IPS-18a (cell line): ENCODE data around the gene EPB42.

ENCODE experiments used
- H3K27ac ChIP-seq: one replicate; pipeline ENCODE4 v1.5.1; 2013; ENCODE audit warnings: low read length
- H3K27me3 ChIP-seq: one replicate; pipeline ENCODE4 v1.6.1; 2013; ENCODE audit warnings: mild to moderate bottlenecking, low read length; ENCODE audit not compliant: control insufficient read depth, insufficient read depth
- H3K36me3 ChIP-seq: one replicate; pipeline ENCODE4 v1.6.1; 2013; ENCODE audit warnings: low read depth, low read length; ENCODE audit not compliant: control insufficient read depth
- H3K4me1 ChIP-seq: one replicate; pipeline ENCODE4 v1.6.1; 2013; ENCODE audit warnings: low read depth, low read length; ENCODE audit not compliant: control insufficient read depth
- H3K4me3 ChIP-seq: one replicate; pipeline ENCODE4 v1.5.1; 2013; ENCODE audit warnings: low read length
- H3K9ac ChIP-seq: one replicate; pipeline ENCODE4 v1.6.1; 2013; ENCODE audit warnings: mild to moderate bottlenecking, low read length, moderate library complexity
- H3K9me3 ChIP-seq: one replicate; pipeline ENCODE4 v1.6.1; 2013; ENCODE audit warnings: low read depth, low read length; ENCODE audit not compliant: control insufficient read depth

Gene EPB42

DNA sequence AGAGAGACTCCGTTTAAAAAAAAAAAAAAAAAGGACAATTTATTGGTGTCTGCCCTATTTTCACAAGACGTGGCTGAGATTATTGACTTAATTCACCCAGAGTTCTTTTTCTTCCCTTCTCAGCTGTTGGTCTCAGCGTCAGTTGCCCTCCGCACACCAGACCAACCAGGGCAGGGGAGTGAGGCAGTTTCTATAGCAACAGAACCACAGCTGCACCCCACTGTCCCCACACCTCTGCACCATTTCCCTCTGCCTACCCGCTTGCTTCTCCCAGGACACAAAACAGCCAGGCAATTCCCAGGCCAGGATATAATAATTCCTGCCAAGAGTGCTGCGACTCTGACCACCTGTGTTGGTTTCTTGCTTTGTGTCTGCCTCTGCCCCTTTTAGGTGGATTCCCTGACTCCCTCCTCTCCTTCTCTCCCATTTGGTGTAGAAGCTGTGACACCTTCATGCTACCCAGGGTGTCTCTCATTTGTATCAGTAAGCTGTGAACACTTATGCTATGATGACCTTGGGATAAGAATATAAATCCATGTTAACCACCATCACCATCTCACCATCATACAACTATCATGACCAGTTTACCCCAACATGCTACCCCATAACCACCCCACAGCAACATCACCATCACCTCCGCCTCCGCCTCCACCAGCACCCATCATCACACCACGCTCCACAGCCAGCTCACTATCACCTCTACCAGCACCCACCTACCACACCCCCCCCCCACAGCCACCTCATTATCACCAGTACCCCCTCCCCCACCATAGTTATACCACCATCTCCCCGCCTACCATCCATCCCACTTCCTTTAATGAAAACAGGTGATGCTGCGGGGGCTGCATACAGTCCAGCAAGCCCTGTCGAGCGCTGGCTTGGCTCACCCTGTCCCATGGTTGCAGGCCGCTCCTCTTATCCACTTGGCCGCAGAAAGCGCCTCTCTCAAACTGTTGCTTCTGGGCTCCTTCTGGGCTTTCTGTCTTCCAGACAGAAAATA, 589 bp downstream of the EPB42 start:
- Histone ChIP-seq H3K4me3 (no peak overlapping the region), H3K9ac (no peak overlapping the region), H3K27me3 (no peaks in the 10 kb centered on the region), H3K27ac (no peak overlapping the region), H3K4me1 (no peaks in the 10 kb centered on the region), H3K36me3 (no peaks in the 10 kb centered on the region), H3K9me3 (no peaks in the 10 kb centered on the region)

DNA sequence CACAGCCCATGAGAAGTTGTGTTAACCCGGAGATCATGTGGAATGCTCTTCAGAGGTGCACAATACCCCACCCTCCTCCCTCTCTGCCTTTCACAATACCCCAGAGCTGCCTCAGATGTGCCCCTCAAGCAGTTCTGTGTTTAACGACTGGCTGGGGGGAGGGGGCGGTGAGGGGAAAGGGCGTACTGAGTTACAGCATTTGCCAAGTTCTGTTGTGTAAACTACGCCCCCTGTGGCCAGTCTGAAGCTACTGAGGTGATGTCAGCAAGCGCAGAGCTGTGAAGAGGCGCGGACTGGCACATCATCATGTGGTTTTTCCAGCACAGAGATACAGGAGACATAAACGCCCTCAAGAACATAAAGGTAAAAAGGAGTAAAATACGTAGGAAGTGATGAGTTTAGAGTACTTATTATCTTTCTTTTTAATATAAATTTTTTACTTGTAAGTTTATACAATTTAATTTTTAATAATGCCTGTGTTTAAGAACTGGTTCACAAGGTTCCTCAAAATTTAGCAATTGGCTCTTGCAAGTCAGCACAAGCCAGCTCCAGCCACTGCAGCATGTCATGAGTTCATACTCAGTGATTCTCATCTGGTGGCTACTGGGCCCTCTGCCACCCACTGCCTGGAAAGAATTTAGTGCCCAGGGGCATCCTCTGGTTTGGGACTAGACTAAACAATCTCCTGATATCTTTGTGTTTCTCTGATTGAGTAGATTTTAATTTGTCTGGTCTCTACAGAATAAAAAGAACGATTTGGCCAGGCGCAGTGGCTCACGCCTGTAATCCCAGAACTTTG, 1.7 kb downstream of the EPB42 start:
- no peak overlapping the region for H3K27ac ChIP-seq
- H3K27me3 ChIP-seq = no peaks in the 10 kb centered on the region
- no peaks in the 10 kb centered on the region for H3K36me3 ChIP-seq
- H3K9ac ChIP-seq = no peak overlapping the region
- H3K4me1 ChIP-seq = no peaks in the 10 kb centered on the region
- no peak overlapping the region for H3K4me3 ChIP-seq
- no peaks in the 10 kb centered on the region for H3K9me3 ChIP-seq

DNA sequence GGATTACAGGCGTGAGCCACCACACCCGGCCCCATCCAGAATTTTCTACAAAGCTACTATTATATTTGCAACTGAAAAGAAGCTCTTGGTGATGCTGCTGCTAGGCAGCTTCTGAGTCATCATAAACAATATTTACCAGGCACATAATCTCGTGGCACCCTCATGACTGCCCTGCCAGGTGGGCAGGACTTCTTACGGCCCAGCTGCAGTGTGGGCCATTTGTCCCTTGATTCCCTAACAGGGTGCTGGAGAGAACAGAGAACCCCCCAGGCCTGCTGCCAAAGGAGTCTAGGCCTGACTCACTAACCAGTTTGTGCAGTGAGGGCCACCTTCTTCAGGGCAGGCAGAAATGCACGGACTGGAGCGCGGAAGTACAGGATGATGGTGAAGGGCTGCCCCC, 4.9 kb downstream of the EPB42 start:
- Histone ChIP-seq H3K4me1 (no peaks in the 10 kb centered on the region), H3K9ac (no peak overlapping the region), H3K27me3 (no peaks in the 10 kb centered on the region), H3K27ac (no peak overlapping the region), H3K9me3 (no peaks in the 10 kb centered on the region), H3K36me3 (no peaks in the 10 kb centered on the region), H3K4me3 (no peak overlapping the region)

DNA sequence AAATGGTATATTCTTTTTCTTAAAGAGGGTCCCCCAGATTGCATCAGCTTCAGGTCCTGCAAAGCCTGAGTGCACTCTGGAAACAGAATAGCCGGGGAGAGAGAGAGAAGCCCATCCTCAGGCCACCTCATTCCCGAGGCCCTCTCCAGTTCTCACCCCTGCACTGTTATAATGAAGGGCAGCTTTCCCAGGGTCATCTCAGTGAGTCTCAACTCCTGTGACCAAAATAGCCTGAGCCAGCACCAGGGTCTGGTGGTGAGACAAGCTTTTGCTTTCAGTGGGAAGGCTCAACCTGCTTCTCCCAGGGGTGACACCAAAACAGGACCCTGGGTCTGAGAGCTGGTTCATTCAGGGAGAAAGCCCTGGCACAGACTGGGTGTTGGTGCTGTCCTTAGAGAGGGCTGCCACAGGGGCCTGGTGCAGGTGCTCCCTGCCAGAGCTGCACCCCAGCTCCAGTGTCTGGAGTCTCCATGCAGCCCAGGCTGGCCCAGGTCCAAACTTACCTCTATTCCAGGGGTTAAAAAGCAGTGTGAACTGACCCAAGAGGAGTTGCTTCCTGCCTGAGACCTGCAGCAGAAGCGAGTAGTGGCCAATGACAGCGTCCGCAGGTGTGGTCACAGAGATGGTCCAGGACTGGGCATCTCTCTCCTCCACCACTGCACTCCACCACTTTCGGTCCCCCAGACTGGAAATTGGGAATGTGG, 6.1 kb downstream of the EPB42 start:
- Histone ChIP-seq H3K36me3 (no peaks in the 10 kb centered on the region), H3K27ac (no peak overlapping the region), H3K4me3 (no peak overlapping the region), H3K27me3 (no peaks in the 10 kb centered on the region), H3K4me1 (no peaks in the 10 kb centered on the region), H3K9ac (no peak overlapping the region), H3K9me3 (no peaks in the 10 kb centered on the region)

DNA sequence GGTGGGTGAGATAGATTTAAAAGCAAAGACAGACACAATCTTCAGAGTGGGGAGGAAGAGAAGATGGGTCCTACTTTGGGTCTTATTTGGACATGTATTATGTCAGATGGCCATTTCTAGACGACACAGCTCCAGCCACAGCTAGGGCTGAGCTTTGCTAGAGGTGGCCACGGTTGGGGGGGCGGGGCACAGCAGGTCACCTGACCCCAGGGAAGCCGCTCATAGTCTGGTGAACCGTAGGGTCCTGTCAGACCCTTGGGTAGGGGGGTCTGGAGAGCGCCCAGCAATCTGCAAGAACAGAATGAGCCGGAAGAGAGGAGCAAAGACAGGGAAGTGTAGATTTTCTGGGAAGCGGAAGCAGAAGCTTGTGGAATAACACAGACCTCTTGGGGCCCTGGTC, 6.6 kb downstream of the EPB42 start:
- Histone ChIP-seq H3K4me3 (no peak overlapping the region), H3K36me3 (no peaks in the 10 kb centered on the region), H3K9me3 (no peaks in the 10 kb centered on the region), H3K27me3 (no peaks in the 10 kb centered on the region), H3K27ac (no peak overlapping the region), H3K4me1 (no peaks in the 10 kb centered on the region), H3K9ac (no peak overlapping the region)

DNA sequence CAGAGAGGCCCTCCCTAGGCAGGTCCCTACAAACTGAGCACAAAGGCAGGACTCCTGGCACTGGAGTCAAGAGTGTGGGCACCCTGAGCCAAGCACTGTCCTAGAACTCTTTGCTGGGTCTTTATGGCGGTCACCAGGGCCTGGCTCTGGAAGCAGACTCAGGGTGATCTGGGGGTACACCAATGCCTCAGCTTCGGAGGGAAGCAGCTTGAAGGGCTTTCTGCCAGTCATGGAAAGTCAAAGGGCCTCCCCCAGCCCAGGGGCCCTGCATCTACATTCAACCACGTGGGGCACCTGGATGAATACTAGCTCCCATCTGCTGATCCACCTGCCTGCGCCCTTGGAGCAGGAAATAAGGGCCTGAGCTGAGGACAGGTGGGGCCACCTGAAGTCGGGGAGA, 7.4 kb downstream of the EPB42 start:
- H3K4me3 ChIP-seq = no peak overlapping the region
- no peak overlapping the region for H3K9ac ChIP-seq
- no peaks in the 10 kb centered on the region for H3K4me1 ChIP-seq
- no peaks in the 10 kb centered on the region for H3K27me3 ChIP-seq
- no peaks in the 10 kb centered on the region for H3K9me3 ChIP-seq
- H3K27ac ChIP-seq = no peak overlapping the region
- H3K36me3 ChIP-seq = no peaks in the 10 kb centered on the region

DNA sequence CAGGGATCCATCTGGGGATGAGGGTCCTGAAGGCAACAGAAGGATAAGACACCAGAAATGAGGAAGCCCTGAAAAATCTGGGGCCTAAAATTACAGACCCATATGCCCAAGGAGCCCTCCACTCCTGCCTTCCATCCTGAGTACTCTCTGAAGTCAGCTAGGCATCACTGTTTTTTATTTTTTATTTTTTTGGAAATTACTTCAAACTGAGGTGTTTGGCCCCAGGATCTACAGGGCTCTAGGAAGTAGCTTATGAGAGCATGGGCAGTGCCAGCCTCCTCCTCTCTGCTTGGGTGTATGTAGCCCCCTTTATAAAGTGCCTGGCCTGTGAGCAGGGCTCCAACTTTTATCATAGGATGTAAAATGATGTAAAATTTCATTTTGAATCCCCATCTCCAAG, 7.9 kb downstream of the EPB42 start:
- no peak overlapping the region for H3K27ac ChIP-seq
- H3K36me3 ChIP-seq = no peaks in the 10 kb centered on the region
- no peak overlapping the region for H3K4me3 ChIP-seq
- H3K27me3 ChIP-seq = no peaks in the 10 kb centered on the region
- H3K9ac ChIP-seq = no peak overlapping the region
- no peaks in the 10 kb centered on the region for H3K4me1 ChIP-seq
- no peaks in the 10 kb centered on the region for H3K9me3 ChIP-seq

DNA sequence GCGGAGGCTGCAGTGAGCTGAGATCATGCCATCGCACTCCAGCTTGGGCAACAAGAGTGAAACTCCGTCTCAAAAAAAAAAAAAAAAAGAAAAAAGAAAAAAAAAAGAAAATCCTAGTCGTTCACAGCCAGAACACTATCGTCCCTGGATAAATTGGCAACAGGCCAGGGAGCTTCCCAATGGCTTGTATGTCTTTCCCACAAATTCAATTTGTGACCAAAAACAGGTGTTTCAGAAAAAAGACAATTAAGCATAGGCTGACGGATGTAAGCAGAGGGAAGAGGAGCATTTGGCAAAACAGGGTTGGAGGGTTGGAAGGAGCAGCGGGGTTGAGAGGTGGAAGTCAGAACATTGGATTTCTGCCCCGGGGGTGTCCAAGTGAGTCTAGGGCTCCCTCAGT, 8.5 kb downstream of the EPB42 start:
- Histone ChIP-seq H3K27me3 (no peaks in the 10 kb centered on the region), H3K4me1 (no peaks in the 10 kb centered on the region), H3K27ac (no peak overlapping the region), H3K4me3 (no peak overlapping the region), H3K36me3 (no peaks in the 10 kb centered on the region), H3K9me3 (no peaks in the 10 kb centered on the region), H3K9ac (no peak overlapping the region)

DNA sequence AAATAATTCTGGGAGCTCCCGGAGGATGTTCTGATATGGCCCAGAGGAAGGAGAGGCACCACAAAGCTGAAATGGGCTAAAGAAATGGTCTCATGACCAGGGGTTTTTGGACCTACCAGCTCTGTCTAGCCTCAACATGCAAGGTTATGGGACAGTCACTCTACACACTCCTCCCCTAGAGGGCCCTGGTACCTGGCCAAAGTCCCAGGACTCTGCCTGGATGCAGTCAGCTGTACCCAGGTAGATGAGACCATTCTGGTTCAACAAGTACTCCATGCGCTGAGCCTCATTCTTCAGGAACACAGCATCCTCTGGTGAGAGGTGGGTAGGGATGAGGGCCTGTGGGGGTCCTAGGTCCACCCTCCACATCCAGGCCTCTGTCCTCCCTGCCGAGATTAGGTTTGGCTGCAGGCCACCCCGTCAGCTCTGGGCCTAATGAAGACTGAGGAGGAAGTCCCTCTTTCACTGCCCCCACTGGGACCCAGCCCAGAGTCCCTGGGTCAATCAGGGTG, 9.5 kb downstream of the EPB42 start:
- Histone ChIP-seq H3K9me3 (no peaks in the 10 kb centered on the region), H3K9ac (no peak overlapping the region), H3K36me3 (no peaks in the 10 kb centered on the region), H3K4me1 (no peaks in the 10 kb centered on the region), H3K27ac (no peak overlapping the region), H3K27me3 (no peaks in the 10 kb centered on the region), H3K4me3 (no peak overlapping the region)

DNA sequence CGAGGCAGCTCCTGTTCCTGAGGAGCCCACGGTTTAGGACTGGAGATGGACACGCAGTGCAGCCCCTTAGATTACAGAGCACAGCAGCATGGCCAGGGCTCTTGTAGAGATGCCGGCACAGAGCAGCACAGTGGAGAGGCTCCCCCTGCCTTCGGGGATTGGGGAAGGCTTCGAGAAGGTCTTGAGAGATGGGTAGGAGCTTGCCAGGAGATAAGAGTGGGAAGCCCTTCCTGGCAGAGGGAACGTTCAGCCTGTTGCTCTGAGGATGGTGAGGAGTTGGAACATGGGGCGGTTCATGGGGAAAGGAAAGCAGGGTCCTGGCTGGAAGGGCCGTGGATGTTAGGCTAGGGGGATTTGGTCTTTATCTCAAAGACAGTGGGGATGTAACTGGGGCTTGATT, 10.0 kb downstream of the EPB42 start:
- Histone ChIP-seq H3K4me3 (no peak overlapping the region), H3K9ac (no peak overlapping the region), H3K36me3 (no peaks in the 10 kb centered on the region), H3K4me1 (no peaks in the 10 kb centered on the region), H3K27ac (no peak overlapping the region), H3K27me3 (no peaks in the 10 kb centered on the region), H3K9me3 (no peaks in the 10 kb centered on the region)

DNA sequence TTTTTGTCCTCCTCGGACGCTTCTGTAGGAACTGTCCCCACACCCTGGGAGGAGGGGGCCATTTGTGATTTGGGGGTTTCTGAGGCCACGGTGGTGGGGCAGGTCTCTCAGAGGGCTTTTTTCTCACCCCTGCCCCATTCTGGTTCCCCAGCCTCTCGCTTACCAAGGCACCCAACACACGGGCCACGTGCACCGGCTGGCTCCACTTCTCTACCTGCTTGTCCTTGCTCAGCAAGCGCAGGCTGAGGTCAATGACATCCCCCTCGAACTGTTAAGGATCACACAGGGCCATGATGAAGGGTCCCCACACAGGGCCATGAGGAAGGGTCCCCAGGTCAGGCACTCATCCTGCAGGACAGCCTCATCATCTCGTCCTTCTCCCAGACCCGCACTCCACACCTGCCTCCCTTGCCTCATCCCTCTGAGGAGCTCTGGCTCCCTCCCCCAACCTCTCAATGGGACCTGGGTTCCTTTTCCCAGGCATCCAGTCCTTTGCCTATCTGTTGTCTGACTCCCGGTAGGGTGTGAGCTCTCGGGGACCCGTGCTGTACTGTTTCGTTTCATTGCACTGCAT, 10.6 kb downstream of the EPB42 start:
- H3K4me1 ChIP-seq = no peaks in the 10 kb centered on the region
- no peak overlapping the region for H3K4me3 ChIP-seq
- no peaks in the 10 kb centered on the region for H3K36me3 ChIP-seq
- no peak overlapping the region for H3K27ac ChIP-seq
- H3K27me3 ChIP-seq = no peaks in the 10 kb centered on the region
- H3K9me3 ChIP-seq = no peaks in the 10 kb centered on the region
- no peak overlapping the region for H3K9ac ChIP-seq
